Astrocyte (in vitro differentiated cells and primary cell): Measurements from ENCODE around the gene AANAT. TPM values are rescaled to one million over a fixed set of nuclear protein-coding genes. Genes with fewer than 3 reads are reported as not detected.

Experiments used
- DNase-seq: peaks from one replicate; pipeline ENCODE4 v3.0.0-alpha.2; 2010; ENCODE audit warnings: low read depth
- FAIRE-seq: peaks from 2 replicates; lab custom pipeline; 2011; peaks lifted over from hg19 to GRCh38; lab: Jason Lieb, UNC
- H2AFZ ChIP-seq: 2 replicates; pipeline ENCODE4 v1.6.0; 2012; ENCODE audit warnings: low read depth, low read length, inconsistent platforms
- H3K27ac ChIP-seq: 2 replicates; pipeline ENCODE4 v1.5.1; 2011; ENCODE audit warnings: low read depth, low read length, inconsistent platforms
- H3K27me3 ChIP-seq: 2 replicates; pipeline ENCODE4 v1.6.0; 2011; ENCODE audit warnings: low read length, inconsistent platforms; ENCODE audit not compliant: insufficient read depth
- H3K36me3 ChIP-seq: 2 replicates; pipeline ENCODE4 v1.5.1; 2011; ENCODE audit warnings: low read length, inconsistent platforms; ENCODE audit not compliant: insufficient read depth
- H3K4me1 ChIP-seq: 2 replicates; pipeline ENCODE4 v1.5.1; 2011; ENCODE audit warnings: low read length, inconsistent platforms; ENCODE audit not compliant: insufficient read depth
- H3K4me2 ChIP-seq: 2 replicates; pipeline ENCODE4 v1.6.0; 2012; ENCODE audit warnings: low read length, inconsistent platforms
- H3K4me3 ChIP-seq: 2 replicates; pipeline ENCODE4 v1.5.1; 2011; ENCODE audit warnings: low read depth, mild to moderate bottlenecking, low read length, inconsistent platforms; ENCODE audit not compliant: insufficient read depth
- H3K79me2 ChIP-seq: 2 replicates; pipeline ENCODE4 v1.6.0; 2012; ENCODE audit warnings: mild to moderate bottlenecking, low read length, inconsistent platforms; ENCODE audit not compliant: insufficient read depth
- H3K9ac ChIP-seq: 2 replicates; pipeline ENCODE4 v1.6.0; 2012; ENCODE audit warnings: mild to moderate bottlenecking, low read length, inconsistent platforms
- H3K9me3 ChIP-seq: 2 replicates; pipeline ENCODE4 v1.5.1; 2012; ENCODE audit warnings: low read depth, mild to moderate bottlenecking, low read length, inconsistent platforms; ENCODE audit not compliant: insufficient read depth
- H4K20me1 ChIP-seq: 2 replicates; pipeline ENCODE4 v1.6.0; 2012; ENCODE audit warnings: low read length, inconsistent platforms; ENCODE audit not compliant: insufficient read depth
- H3K27ac Mint-ChIP-seq: one replicate; pipeline ENCODE4 v1.8.0; 2021; ENCODE audit warnings: mild to moderate bottlenecking, mixed read lengths; ENCODE audit not compliant: unreplicated experiment
- H3K27me3 Mint-ChIP-seq: one replicate; pipeline ENCODE4 v1.8.0; 2021; ENCODE audit warnings: low read depth, mixed read lengths; ENCODE audit not compliant: unreplicated experiment
- H3K36me3 Mint-ChIP-seq: one replicate; pipeline ENCODE4 v1.8.0; 2021; ENCODE audit warnings: low read depth, mixed read lengths; ENCODE audit not compliant: unreplicated experiment
- H3K4me1 Mint-ChIP-seq: one replicate; pipeline ENCODE4 v1.8.0; 2021; ENCODE audit warnings: low read depth, mixed read lengths; ENCODE audit not compliant: unreplicated experiment
- H3K4me3 Mint-ChIP-seq: one replicate; pipeline ENCODE4 v1.8.0; 2021; ENCODE audit warnings: mild to moderate bottlenecking, moderate library complexity, mixed read lengths; ENCODE audit not compliant: unreplicated experiment
- H3K9me3 Mint-ChIP-seq: one replicate; pipeline ENCODE4 v1.8.0; 2021; ENCODE audit warnings: mild to moderate bottlenecking, mixed read lengths; ENCODE audit not compliant: unreplicated experiment
- CTCF ChIP-seq: IDR thresholded peaks from 2 replicates; pipeline ENCODE4 v1.5.1; 2011; ENCODE audit warnings: low read depth, mild to moderate bottlenecking, inconsistent platforms, low read length, moderate library complexity; ENCODE audit not compliant: insufficient read depth
- EZH2 ChIP-seq: IDR thresholded peaks from 2 replicates; pipeline ENCODE4 v1.6.1; 2012; ENCODE audit warnings: mild to moderate bottlenecking, low read length, inconsistent platforms; ENCODE audit not compliant: insufficient read depth
- total RNA-seq: library from RNA; stranded (reverse); gene quantifications from 2 replicates; pipeline ENCODE4 v1.2.1, GENCODE V29; 2021

The AANAT gene
- total RNA-seq, 1 donor from 2014 or later, result not detected

- H3K4me1 Mint-ChIP-seq, result peaks cover 13% of the 10 kb centered on the region
- Histone ChIP-seq H3K4me1 (peaks cover 24% of the 10 kb centered on the region), H3K9ac (peak overlapping the region; percentile 62), H3K36me3 (no peaks in the 10 kb centered on the region), H2AFZ (peak overlapping the region; percentile 65), H3K4me2 (peak overlapping the region; percentile 82), H3K4me3 (peak overlapping the region; percentile 47), H3K27ac (peak overlapping the region; percentile 51), H3K79me2 (peaks cover 18% of the 10 kb centered on the region), H3K9me3 (no peaks in the 10 kb centered on the region), H3K27me3 (no peaks in the 10 kb centered on the region), H4K20me1 (peaks cover 19% of the 10 kb centered on the region)
- TF ChIP-seq CTCF (no peak), EZH2 (no peak)
- H3K27me3 Mint-ChIP-seq, result no peaks in the 10 kb centered on the region
- H3K36me3 Mint-ChIP-seq, result peaks cover 4% of the 10 kb centered on the region
- no peak for FAIRE-seq
- no peak overlapping the region for H3K4me3 Mint-ChIP-seq
- DNase-seq, result peak; percentile 68
- H3K9me3 Mint-ChIP-seq, result no peaks in the 10 kb centered on the region
- peak overlapping the region; percentile 93 for H3K27ac Mint-ChIP-seq
Observed at GRCh38 chr17:76492989-76493501, 25.6 kb downstream of the AANAT start.

GRCh38 chr17:76493505-76494167 is 26.2 kb downstream of the AANAT start:
- Mint-ChIP-seq H3K36me3 (peaks cover 4% of the 10 kb centered on the region), H3K27me3 (no peaks in the 10 kb centered on the region), H3K9me3 (no peaks in the 10 kb centered on the region), H3K27ac (peak overlapping the region; percentile 93), H3K4me3 (no peak overlapping the region), H3K4me1 (peaks cover 18% of the 10 kb centered on the region)
- Histone ChIP-seq H3K4me2 (peak overlapping the region; percentile 82), H3K9ac (peak overlapping the region; percentile 62), H2AFZ (peak overlapping the region; percentile 65), H3K36me3 (no peaks in the 10 kb centered on the region), H3K27ac (peak overlapping the region; percentile 51), H4K20me1 (peaks cover 19% of the 10 kb centered on the region), H3K79me2 (peaks cover 22% of the 10 kb centered on the region), H3K4me3 (peak overlapping the region; percentile 47), H3K27me3 (no peaks in the 10 kb centered on the region), H3K4me1 (peaks cover 30% of the 10 kb centered on the region), H3K9me3 (no peaks in the 10 kb centered on the region)
- TF ChIP-seq EZH2 (no peak), CTCF (no peak)
- FAIRE-seq (no peak), DNase-seq (no peak)
